Measurements from ENCODE around the gene CDHR2.

The CDHR2 gene

DNA sequence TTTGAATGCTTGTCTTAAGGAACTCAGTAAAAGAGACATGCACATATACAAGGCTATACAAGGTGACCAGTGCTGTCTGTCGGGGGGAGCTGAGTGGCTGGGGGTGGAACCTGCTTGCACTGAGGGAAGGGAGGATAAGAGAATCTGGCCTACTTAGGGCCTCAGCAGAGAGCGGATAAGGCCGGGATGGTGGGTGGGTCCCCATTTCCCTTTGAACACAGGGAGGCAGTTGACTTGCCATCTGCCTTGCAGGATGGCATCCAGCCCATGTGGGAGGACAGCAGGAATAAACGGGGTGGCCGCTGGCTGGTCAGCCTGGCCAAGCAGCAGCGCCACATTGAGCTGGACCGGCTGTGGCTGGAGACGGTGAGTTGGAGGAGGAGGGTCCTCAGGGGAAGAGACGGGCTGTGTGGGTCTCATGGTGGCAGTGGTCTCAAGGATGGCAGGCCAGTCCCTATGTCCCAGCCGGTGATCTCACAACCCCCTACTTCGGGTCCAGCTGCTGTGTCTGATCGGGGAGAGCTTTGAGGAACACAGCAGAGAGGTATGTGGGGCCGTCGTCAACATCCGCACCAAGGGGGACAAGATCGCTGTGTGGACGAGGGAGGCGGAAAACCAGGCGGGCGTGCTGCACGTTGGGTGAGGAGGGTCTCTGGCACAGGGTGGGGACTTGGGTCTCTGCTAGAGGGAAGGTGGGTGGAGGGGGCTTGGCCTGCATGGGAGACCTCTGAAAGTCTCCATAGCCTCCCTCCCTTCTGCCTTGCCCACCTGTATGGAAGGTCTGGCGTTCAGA, 95.9 kb downstream of the CDHR2 start:
- DNase-seq, result no peak

Data from fibroblast of skin of right biceps (primary cell).